Liver (tissue), 3 donors: ENCODE measurements around the gene UGT1A6.
A peak's percentile ranks its signal among the peaks of the same experiment; 100 is the strongest.

ENCODE experiments used
- EGR1 ChIP-seq, 2 donors: IDR thresholded peaks; 2 replicates each; pipeline ENCODE4 v1.6.1; 2016 to 2018; ENCODE audit warnings: antibody characterized with exemption in 2 of 2, low read depth in 2 of 2
- TAF1 ChIP-seq: conservative IDR thresholded peaks from 2 replicates; pipeline ENCODE4 v1.6.1; 2016; ENCODE audit warnings: antibody characterized with exemption, mild to moderate bottlenecking
- YY1 ChIP-seq: IDR thresholded peaks from 2 replicates; pipeline ENCODE4 v1.6.1; 2016; ENCODE audit warnings: antibody characterized with exemption, mild to moderate bottlenecking
- TF ChIP-seq, protein P1 (sequence below): fragments of 150-350 bp; IDR thresholded peaks from 2 replicates; pipeline ENCODE4 v1.5.1; 2017; ENCODE audit warnings: improper control_type of control experiment, low read depth, low read length; ENCODE audit not compliant: missing input control
- TF ChIP-seq, protein P2 (sequence below): IDR thresholded peaks from 2 replicates; pipeline ENCODE4 v1.6.1; 2016; ENCODE audit warnings: antibody characterized with exemption
- donor health status: healthy.
- donor health status: healthy.

DNA sequence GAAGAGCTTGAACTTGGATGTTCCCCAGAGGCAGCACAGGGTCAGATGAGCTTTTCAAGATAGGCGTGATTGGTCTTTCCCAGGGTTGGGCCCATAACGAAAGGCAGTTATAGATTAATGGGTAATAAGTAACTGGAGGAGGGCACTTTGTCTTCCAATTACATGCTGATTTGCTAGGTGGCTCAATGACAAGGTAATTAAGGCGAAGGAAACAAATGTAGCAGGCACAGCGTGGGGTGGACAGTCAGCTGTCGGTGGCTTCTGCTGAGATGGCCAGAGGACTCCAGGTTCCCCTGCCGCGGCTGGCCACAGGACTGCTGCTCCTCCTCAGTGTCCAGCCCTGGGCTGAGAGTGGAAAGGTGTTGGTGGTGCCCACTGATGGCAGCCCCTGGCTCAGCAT, 25.9 kb downstream of the UGT1A6 start, which contains the start of gene UGT1A4:
- TF ChIP-seq TAF1 = peak; percentile 96
- TF ChIP-seq, protein P1, sequence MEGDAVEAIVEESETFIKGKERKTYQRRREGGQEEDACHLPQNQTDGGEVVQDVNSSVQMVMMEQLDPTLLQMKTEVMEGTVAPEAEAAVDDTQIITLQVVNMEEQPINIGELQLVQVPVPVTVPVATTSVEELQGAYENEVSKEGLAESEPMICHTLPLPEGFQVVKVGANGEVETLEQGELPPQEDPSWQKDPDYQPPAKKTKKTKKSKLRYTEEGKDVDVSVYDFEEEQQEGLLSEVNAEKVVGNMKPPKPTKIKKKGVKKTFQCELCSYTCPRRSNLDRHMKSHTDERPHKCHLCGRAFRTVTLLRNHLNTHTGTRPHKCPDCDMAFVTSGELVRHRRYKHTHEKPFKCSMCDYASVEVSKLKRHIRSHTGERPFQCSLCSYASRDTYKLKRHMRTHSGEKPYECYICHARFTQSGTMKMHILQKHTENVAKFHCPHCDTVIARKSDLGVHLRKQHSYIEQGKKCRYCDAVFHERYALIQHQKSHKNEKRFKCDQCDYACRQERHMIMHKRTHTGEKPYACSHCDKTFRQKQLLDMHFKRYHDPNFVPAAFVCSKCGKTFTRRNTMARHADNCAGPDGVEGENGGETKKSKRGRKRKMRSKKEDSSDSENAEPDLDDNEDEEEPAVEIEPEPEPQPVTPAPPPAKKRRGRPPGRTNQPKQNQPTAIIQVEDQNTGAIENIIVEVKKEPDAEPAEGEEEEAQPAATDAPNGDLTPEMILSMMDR = no peak
- TF ChIP-seq EGR1 (IDR thresholded peaks at IDR 0.05; ENCODE audit: low read depth in 2 of 2) = peak in 1 of 2 donors; percentile 50
- TF ChIP-seq, protein P2, sequence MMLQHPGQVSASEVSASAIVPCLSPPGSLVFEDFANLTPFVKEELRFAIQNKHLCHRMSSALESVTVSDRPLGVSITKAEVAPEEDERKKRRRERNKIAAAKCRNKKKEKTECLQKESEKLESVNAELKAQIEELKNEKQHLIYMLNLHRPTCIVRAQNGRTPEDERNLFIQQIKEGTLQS = no peak
- peak; percentile 83 for TF ChIP-seq YY1
